ENCODE results near the gene SORCS2. TPM values are rescaled to one million over a fixed set of nuclear protein-coding genes. Genes with fewer than 3 reads are reported as not detected.

SORCS2 gene
- polyA plus RNA-seq, 3 donors: 0.46 to 0.55 TPM; not detected in 1

DNA sequence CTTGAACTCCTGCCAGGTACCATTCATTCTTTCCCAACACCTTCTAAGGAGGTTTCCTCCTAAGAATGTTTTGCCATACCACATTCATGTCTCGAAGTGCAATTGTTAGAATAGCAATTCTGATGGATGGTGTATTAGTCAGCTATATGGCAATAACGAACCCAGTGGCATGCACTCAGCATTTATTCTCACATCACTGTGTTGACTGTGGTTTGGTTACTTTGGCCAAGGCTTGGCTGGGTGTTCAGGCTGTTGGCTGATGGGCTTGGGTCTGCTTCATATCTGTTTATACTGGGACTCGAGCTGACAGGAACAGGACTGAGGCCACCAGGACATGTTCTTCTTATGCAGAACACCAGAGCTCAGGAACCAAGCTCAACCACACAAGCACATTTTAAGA lies 210.7 kb downstream of the SORCS2 start:
- Histone ChIP-seq H3K9ac (ENCODE audit: insufficient read depth, low read length, poor library complexity, severe bottlenecking) (no peak overlapping the region), H3K4me2 (replicated peaks; ENCODE audit: extremely low read depth, low read length, poor library complexity, severe bottlenecking) (no peak overlapping the region), H3K9me3 (replicated peaks in 1 of 2; ENCODE audit: control insufficient read depth in 1 of 2, insufficient read depth in 1 of 2, low read length in 2 of 2) (peaks cover 0 to 3% of the 10 kb centered on the region in 2 donors), H3K36me3 (replicated peaks in 1 of 2; ENCODE audit: control insufficient read depth in 1 of 2, insufficient read depth in 2 of 2, low read length in 2 of 2) (no peaks in the 10 kb centered on the region), H4K20me1 (ENCODE audit: insufficient read depth, low read length) (no peaks in the 10 kb centered on the region), H3K4me3 (replicated peaks in 1 of 3; ENCODE audit: low read depth in 2 of 3, low read length in 3 of 3) (no peak overlapping the region), H3K4me1 (ENCODE audit: control insufficient read depth in 1 of 2, insufficient read depth in 2 of 2, low read length in 2 of 2) (no peaks in the 10 kb centered on the region), H3K27ac (ENCODE audit: low read depth in 1 of 2, low read length in 2 of 2) (no peak overlapping the region), H2AFZ (ENCODE audit: insufficient read depth, low read depth, low read length, poor library complexity, severe bottlenecking) (no peak overlapping the region), H3K79me2 (ENCODE audit: insufficient read depth, low read length) (no peaks in the 10 kb centered on the region), H3K27me3 (ENCODE audit: control insufficient read depth in 2 of 2, insufficient read depth in 2 of 2, low read length in 2 of 2) (peaks cover 0 to under 1% of the 10 kb centered on the region in 2 donors)
- Mint-ChIP-seq H3K27ac (no peak overlapping the region), H3K27me3 (ENCODE audit: low read depth in 3 of 3) (peaks cover 13 to 18% (median 18%) of the 10 kb centered on the region in 3 donors), H3K4me3 (no peak overlapping the region), H3K36me3 (no peaks in the 10 kb centered on the region), H3K4me1 (no peaks in the 10 kb centered on the region), H3K9me3 (peaks cover 0 to 10% (median 5%) of the 10 kb centered on the region in 7 donors)
- intact Hi-C loops (cut with micrococcal nuclease): no loop called here
- 83% methylated on average over 1 of the region's 3 CpGs for WGBS (ENCODE audit: insufficient coverage)
- TF ChIP-seq, protein P1, sequence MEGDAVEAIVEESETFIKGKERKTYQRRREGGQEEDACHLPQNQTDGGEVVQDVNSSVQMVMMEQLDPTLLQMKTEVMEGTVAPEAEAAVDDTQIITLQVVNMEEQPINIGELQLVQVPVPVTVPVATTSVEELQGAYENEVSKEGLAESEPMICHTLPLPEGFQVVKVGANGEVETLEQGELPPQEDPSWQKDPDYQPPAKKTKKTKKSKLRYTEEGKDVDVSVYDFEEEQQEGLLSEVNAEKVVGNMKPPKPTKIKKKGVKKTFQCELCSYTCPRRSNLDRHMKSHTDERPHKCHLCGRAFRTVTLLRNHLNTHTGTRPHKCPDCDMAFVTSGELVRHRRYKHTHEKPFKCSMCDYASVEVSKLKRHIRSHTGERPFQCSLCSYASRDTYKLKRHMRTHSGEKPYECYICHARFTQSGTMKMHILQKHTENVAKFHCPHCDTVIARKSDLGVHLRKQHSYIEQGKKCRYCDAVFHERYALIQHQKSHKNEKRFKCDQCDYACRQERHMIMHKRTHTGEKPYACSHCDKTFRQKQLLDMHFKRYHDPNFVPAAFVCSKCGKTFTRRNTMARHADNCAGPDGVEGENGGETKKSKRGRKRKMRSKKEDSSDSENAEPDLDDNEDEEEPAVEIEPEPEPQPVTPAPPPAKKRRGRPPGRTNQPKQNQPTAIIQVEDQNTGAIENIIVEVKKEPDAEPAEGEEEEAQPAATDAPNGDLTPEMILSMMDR (IDR thresholded peaks at IDR 0.05): no peak
- DNase-seq: no peak

DNA sequence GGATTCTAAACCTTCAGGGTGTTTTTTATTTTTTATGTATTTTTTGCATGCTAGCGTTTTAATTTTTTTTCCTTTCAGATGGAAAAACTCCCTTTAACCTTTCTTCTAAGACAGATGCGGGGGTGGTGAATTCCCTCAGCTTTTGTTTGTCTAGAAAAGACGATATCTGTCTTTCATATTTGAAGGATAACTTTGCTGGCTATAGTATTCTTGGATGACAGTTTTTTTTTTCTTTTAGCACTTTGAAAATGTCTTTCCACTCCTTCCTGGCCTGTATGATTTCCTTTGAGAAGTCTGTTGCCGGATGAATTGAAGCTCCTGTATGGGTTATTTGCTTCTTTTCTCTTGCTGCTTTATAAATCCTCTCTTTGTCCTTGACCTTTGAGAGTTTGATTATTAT lies 215.8 kb downstream of the SORCS2 start:
- Histone ChIP-seq H3K9ac (ENCODE audit: insufficient read depth, low read length, poor library complexity, severe bottlenecking) (no peak overlapping the region), H3K9me3 (replicated peaks in 1 of 2; ENCODE audit: control insufficient read depth in 1 of 2, insufficient read depth in 1 of 2, low read length in 2 of 2) (peaks cover 0 to 6% of the 10 kb centered on the region in 2 donors), H3K4me2 (replicated peaks; ENCODE audit: extremely low read depth, low read length, poor library complexity, severe bottlenecking) (no peak overlapping the region), H3K4me3 (replicated peaks in 1 of 3; ENCODE audit: low read depth in 2 of 3, low read length in 3 of 3) (no peak overlapping the region), H3K36me3 (replicated peaks in 1 of 2; ENCODE audit: control insufficient read depth in 1 of 2, insufficient read depth in 2 of 2, low read length in 2 of 2) (no peaks in the 10 kb centered on the region), H3K27me3 (ENCODE audit: control insufficient read depth in 2 of 2, insufficient read depth in 2 of 2, low read length in 2 of 2) (no peaks in the 10 kb centered on the region), H3K4me1 (ENCODE audit: control insufficient read depth in 1 of 2, insufficient read depth in 2 of 2, low read length in 2 of 2) (no peaks in the 10 kb centered on the region), H3K27ac (ENCODE audit: low read depth in 1 of 2, low read length in 2 of 2) (no peak overlapping the region), H4K20me1 (ENCODE audit: insufficient read depth, low read length) (no peaks in the 10 kb centered on the region), H2AFZ (ENCODE audit: insufficient read depth, low read depth, low read length, poor library complexity, severe bottlenecking) (no peak overlapping the region), H3K79me2 (ENCODE audit: insufficient read depth, low read length) (no peaks in the 10 kb centered on the region)
- TF ChIP-seq, protein P1 (IDR thresholded peaks at IDR 0.05): no peak
- no peak overlapping the region for H3K4me3 Mint-ChIP-seq
- peaks cover 3 to 26% (median 15%) of the 10 kb centered on the region in 7 donors for H3K9me3 Mint-ChIP-seq
- no peak for DNase-seq
- no CpG with 5 or more reads among the region's 4 CpGs for WGBS (ENCODE audit: insufficient coverage)
- no peaks in the 10 kb centered on the region for H3K4me1 Mint-ChIP-seq
- H3K36me3 Mint-ChIP-seq: no peaks in the 10 kb centered on the region
- peaks cover 7 to 18% (median 9%) of the 10 kb centered on the region in 3 donors for H3K27me3 Mint-ChIP-seq (ENCODE audit: low read depth in 3 of 3)
- intact Hi-C loops (cut with micrococcal nuclease): no loop called here
- H3K27ac Mint-ChIP-seq: no peak overlapping the region

All from CD14-positive monocyte (primary cell).